PFSK-1 (cell line): Measurements from ENCODE around the gene HOXC12.
A peak's percentile ranks its signal among the peaks of the same experiment; 100 is the strongest.

Experiments used
- FOXP2 ChIP-seq: optimal IDR thresholded peaks from 2 replicates; pipeline ENCODE3; 2011; ENCODE audit warnings: borderline replicate concordance, control low read depth, inconsistent platforms; ENCODE audit not compliant: insufficient read depth; ENCODE audit errors: extremely low read length, extremely low read depth
- POLR2AphosphoS5 ChIP-seq: IDR thresholded peaks from 2 replicates; pipeline ENCODE4 v1.6.1; 2012; ENCODE audit warnings: low read depth, mild to moderate bottlenecking, control low read depth, low read length, moderate library complexity
- REST ChIP-seq, 2 experiments: IDR thresholded peaks; 2 replicates each; pipeline versions ENCODE4 v1.6.1 to v1.8.0; 2011 to 2012; ENCODE audit warnings: low read depth in 2 of 2, low read length in 2 of 2, control low read depth in 1 of 2, inconsistent platforms in 1 of 2, mild to moderate bottlenecking in 1 of 2, moderate library complexity in 1 of 2; ENCODE audit not compliant: insufficient read depth in 1 of 2
- SIN3A ChIP-seq: IDR thresholded peaks from 2 replicates; pipeline ENCODE4 v1.6.1; 2012; ENCODE audit warnings: mild to moderate bottlenecking, low read length, moderate library complexity, borderline replicate concordance; ENCODE audit not compliant: insufficient read depth
- TAF1 ChIP-seq: IDR thresholded peaks from 2 replicates; pipeline ENCODE4 v1.6.1; 2012; ENCODE audit warnings: low read length, control low read depth, borderline replicate concordance; ENCODE audit not compliant: insufficient read depth

HOXC12 gene

GRCh38 chr12:53998900-53999236, 44.2 kb downstream of the HOXC12 start:
- TF ChIP-seq TAF1, result no peak
- no peak for TF ChIP-seq FOXP2
- TF ChIP-seq POLR2AphosphoS5, result no peak
- no peak for TF ChIP-seq SIN3A
- TF ChIP-seq REST (IDR thresholded peaks at IDR 0.05; ENCODE audit: insufficient read depth in 1 of 2, low read depth in 2 of 2, low read length in 2 of 2), result no peak

GRCh38 chr12:53999559-54000115, 44.9 kb downstream of the HOXC12 start:
- TF ChIP-seq FOXP2 (no peak), TAF1 (no peak), REST (IDR thresholded peaks at IDR 0.05; ENCODE audit: insufficient read depth in 1 of 2, low read depth in 2 of 2, low read length in 2 of 2) (no peak), POLR2AphosphoS5 (no peak), SIN3A (no peak)

- TF ChIP-seq SIN3A, result no peak
- TF ChIP-seq FOXP2, result peak; percentile 21
Measured at GRCh38 chr12:54000116-54001114, 45.7 kb downstream of the HOXC12 start, which contains the start of gene HOXC9. Gene HOXC9 (plus strand): TSS chr12:54000161. CDS start chr12:54000189, 28 bp downstream.

- TF ChIP-seq REST (IDR thresholded peaks at IDR 0.05; ENCODE audit: insufficient read depth in 1 of 2, low read depth in 2 of 2, low read length in 2 of 2), result no peak
- TF ChIP-seq SIN3A, result no peak
- TF ChIP-seq POLR2AphosphoS5, result no peak
- TF ChIP-seq TAF1, result no peak
- no peak for TF ChIP-seq FOXP2
Measured at GRCh38 chr12:54001283-54002187, 46.8 kb downstream of the HOXC12 start.

GRCh38 chr12:54002278-54002914, 47.7 kb downstream of the HOXC12 start:
- TF ChIP-seq TAF1 (no peak), SIN3A (no peak), REST (IDR thresholded peaks at IDR 0.05; ENCODE audit: insufficient read depth in 1 of 2, low read depth in 2 of 2, low read length in 2 of 2) (no peak), FOXP2 (no peak), POLR2AphosphoS5 (no peak)
